Uterus (tissue), 2 donors: ENCODE data around the gene ZNF407.

Experiments used
- POLR2A ChIP-seq, 2 donors: fragments of 450-650 bp; IDR thresholded peaks; one replicate each; pipeline ENCODE4 v1.6.1; 2016; ENCODE audit warnings: antibody characterized with exemption in 2 of 2, mild to moderate bottlenecking in 1 of 2, moderate library complexity in 1 of 2
- TF ChIP-seq, protein P1 (sequence below), 4 experiments: fragments of 200-600 bp in 2 of 4; fragments of 450-650 bp in 2 of 4; sonication (generic) in 2 of 4; IDR thresholded peaks; one replicate each; pipeline ENCODE4 v1.5.1; 2016 to 2019; ENCODE audit warnings: antibody characterized with exemption in 4 of 4, mild to moderate bottlenecking in 2 of 4, moderate library complexity in 1 of 4

GRCh38 chr18:75107931-75108276, 510.2 kb downstream of the ZNF407 start:
- TF ChIP-seq, protein P1, sequence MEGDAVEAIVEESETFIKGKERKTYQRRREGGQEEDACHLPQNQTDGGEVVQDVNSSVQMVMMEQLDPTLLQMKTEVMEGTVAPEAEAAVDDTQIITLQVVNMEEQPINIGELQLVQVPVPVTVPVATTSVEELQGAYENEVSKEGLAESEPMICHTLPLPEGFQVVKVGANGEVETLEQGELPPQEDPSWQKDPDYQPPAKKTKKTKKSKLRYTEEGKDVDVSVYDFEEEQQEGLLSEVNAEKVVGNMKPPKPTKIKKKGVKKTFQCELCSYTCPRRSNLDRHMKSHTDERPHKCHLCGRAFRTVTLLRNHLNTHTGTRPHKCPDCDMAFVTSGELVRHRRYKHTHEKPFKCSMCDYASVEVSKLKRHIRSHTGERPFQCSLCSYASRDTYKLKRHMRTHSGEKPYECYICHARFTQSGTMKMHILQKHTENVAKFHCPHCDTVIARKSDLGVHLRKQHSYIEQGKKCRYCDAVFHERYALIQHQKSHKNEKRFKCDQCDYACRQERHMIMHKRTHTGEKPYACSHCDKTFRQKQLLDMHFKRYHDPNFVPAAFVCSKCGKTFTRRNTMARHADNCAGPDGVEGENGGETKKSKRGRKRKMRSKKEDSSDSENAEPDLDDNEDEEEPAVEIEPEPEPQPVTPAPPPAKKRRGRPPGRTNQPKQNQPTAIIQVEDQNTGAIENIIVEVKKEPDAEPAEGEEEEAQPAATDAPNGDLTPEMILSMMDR (IDR thresholded peaks at IDR 0.05), result no peak
- no peak for TF ChIP-seq POLR2A (IDR thresholded peaks at IDR 0.05)
